Astrocyte (in vitro differentiated cells and primary cell): ENCODE measurements around the gene PTK6.

ENCODE experiments used
- EZH2 ChIP-seq: IDR thresholded peaks from 2 replicates; pipeline ENCODE4 v1.6.1; 2012; ENCODE audit warnings: mild to moderate bottlenecking, low read length, inconsistent platforms; ENCODE audit not compliant: insufficient read depth
- TF ChIP-seq, protein P1 (sequence below): IDR thresholded peaks from 2 replicates; pipeline ENCODE4 v1.5.1; 2011; ENCODE audit warnings: low read depth, mild to moderate bottlenecking, inconsistent platforms, low read length, moderate library complexity; ENCODE audit not compliant: insufficient read depth

DNA sequence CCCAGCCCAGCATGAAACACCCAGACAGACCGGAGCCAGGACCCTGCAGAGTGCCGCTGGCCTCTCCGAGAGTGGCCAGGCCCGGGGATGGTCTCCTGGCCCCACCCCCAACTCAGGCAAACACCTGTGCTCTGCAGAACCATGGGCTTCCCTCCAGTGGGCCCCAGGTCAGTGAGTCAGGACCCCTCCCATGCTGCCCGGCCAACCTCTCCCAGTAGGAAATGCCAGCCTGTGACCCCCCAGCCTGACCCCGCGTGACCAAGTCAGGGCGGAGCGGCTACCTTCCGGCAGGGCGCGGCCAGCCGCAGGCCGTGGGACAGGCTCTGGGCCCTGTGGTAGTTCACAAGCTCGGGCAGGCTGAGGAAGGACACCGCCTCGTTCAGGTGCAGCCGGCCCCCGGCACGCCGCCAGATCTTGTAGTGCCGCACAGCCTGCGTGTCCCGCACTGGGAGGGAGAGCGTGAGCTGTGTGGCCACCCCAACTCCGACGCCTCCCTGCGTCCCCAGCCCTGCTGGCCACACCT, 3.2 kb downstream of the PTK6 start:
- no peak for TF ChIP-seq EZH2
- TF ChIP-seq, protein P1, sequence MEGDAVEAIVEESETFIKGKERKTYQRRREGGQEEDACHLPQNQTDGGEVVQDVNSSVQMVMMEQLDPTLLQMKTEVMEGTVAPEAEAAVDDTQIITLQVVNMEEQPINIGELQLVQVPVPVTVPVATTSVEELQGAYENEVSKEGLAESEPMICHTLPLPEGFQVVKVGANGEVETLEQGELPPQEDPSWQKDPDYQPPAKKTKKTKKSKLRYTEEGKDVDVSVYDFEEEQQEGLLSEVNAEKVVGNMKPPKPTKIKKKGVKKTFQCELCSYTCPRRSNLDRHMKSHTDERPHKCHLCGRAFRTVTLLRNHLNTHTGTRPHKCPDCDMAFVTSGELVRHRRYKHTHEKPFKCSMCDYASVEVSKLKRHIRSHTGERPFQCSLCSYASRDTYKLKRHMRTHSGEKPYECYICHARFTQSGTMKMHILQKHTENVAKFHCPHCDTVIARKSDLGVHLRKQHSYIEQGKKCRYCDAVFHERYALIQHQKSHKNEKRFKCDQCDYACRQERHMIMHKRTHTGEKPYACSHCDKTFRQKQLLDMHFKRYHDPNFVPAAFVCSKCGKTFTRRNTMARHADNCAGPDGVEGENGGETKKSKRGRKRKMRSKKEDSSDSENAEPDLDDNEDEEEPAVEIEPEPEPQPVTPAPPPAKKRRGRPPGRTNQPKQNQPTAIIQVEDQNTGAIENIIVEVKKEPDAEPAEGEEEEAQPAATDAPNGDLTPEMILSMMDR: no peak
